Smooth muscle cell of the umbilical artery (primary cell): Measurements from ENCODE around the gene RREB1. TPM values are rescaled to one million over a fixed set of nuclear protein-coding genes. Genes with fewer than 3 reads are reported as not detected.

Experiments
- total RNA-seq: library from RNA; depleted of rRNA; stranded (reverse); fragments of >200 nt; gene quantifications from 2 replicates; pipeline ENCODE4 v1.2.3, GENCODE V29; 2014

RREB1 gene
- 13.1 and 24.3 TPM in 2 replicates for total RNA-seq

DNA sequence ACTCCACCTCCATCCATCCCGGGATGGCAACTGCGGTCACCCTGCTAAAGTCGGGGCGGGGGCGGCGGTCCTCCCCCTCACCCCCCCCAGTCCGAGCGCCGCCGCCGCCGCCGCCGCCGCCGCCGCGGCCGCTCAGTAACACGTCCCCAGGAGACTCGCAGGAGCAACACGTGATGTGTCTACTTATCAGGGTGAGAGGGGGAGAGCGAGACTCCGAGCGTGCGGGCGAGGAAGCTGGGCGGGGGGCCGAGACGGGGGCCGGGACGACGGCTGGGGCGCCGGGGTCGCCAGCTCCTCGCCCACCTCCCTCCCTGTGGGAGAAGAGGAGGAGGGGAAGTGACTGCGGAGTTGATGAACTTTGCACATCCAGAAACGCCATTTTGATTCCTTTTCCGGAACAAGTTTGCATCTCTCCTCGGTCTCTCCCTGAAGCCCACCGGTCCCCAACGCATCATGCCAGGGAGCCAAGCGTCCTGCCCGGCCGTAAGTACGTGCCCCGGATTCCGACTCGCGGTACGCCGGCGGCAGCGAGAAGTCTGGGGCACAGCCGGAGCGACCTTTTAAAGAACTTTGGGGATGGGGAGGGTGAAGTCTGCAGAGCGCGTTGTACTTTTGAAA lies at the start of gene RREB1:
Gene RREB1, plus strand, starts transcription at position 384 of the 618 bp plus-strand sequence. CDS start 73,951 bp downstream, outside the sequence.

Other genes with a start within 250 kb of the RREB1 start
- 231 and 371 TPM in 2 replicates for gene SSR1, start 205.2 kb downstream of the RREB1 start, total RNA-seq